Bronchial epithelial cell (primary cell): ENCODE data around the gene RFTN1. TPM values are rescaled to one million over a fixed set of nuclear protein-coding genes. Genes with fewer than 3 reads are reported as not detected.

ENCODE experiments used
- DNase-seq: peaks from one replicate; pipeline ENCODE4 v3.0.0-alpha.2; 2010; ENCODE audit warnings: low read depth
- FAIRE-seq: peaks from 2 replicates; lab custom pipeline; 2011; peaks lifted over from hg19 to GRCh38; lab: Jason Lieb, UNC
- H3K27me3 ChIP-seq: 2 replicates; pipeline ENCODE4 v1.5.1; 2011; ENCODE audit warnings: low read length; ENCODE audit not compliant: control insufficient read depth, insufficient read depth
- H3K36me3 ChIP-seq: 2 replicates; pipeline ENCODE4 v1.5.1; 2011; ENCODE audit warnings: low read length; ENCODE audit not compliant: control insufficient read depth, insufficient read depth
- H3K4me3 ChIP-seq: 2 replicates; pipeline ENCODE4 v1.5.1; 2011; ENCODE audit warnings: mild to moderate bottlenecking, low read depth, low read length, control low read depth
- CTCF ChIP-seq: IDR thresholded peaks from 2 replicates; pipeline ENCODE4 v1.5.1; 2011; ENCODE audit warnings: mild to moderate bottlenecking, moderate library complexity, low read length, control low read depth, inconsistent platforms; ENCODE audit not compliant: insufficient read depth, severe bottlenecking
- total RNA-seq: library from RNA; depleted of rRNA; stranded (reverse); fragments of >200 nt; gene quantifications from 2 replicates; pipeline ENCODE4 v1.2.1, GENCODE V29; 2014

Gene RFTN1
- total RNA-seq, 1 donor from 2014 or later = 9.2 TPM

DNA sequence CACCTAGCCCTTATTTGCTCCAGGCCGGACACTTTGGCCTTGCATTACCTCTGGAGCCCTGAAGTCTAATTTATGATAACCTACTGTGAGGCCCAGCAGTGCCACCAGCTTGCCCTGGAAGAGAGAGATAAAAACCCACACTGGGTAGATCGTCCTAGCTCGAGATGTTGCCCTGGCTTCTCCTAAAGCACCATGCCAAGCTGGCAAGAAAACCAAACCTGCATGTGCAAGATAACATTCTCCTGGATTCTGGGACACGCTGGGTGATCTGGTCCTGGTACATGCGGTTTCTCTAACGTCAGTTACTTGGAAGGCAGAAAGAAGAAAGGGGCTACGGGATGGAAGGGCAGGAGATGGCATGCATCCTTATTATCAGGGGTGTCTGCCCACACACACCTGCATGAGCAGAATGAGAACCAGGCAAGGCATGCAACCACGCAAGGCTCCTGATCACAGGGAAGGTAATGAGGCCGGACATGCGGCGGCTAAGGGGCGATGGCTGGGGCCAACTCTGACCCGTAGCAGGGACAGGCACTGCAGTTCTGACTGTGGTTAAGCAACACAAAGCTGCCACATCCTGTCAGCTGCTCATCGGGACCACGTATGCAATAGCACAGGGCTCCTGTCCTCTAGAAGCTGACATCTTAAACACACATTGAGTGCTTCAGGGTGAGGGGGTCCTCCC is 175.5 kb downstream of the RFTN1 start:
- no peak for DNase-seq
- no peaks in the 10 kb centered on the region for H3K36me3 ChIP-seq
- H3K27me3 ChIP-seq = no peaks in the 10 kb centered on the region
- no peak overlapping the region for H3K4me3 ChIP-seq
- TF ChIP-seq CTCF = no peak
- FAIRE-seq = no peak

GRCh38 chr3:16336825-16337224 is 176.7 kb downstream of the RFTN1 start:
- no peaks in the 10 kb centered on the region for H3K36me3 ChIP-seq
- no peak overlapping the region for H3K4me3 ChIP-seq
- H3K27me3 ChIP-seq = no peaks in the 10 kb centered on the region
- TF ChIP-seq CTCF = no peak
- DNase-seq = no peak
- no peak for FAIRE-seq

- no peaks in the 10 kb centered on the region for H3K27me3 ChIP-seq
- no peak for TF ChIP-seq CTCF
- no peak for FAIRE-seq
- no peaks in the 10 kb centered on the region for H3K36me3 ChIP-seq
- H3K4me3 ChIP-seq = no peak overlapping the region
- no peak for DNase-seq
These were observed 177.5 kb downstream of the RFTN1 start for GRCh38 chr3:16335772-16336645.

DNA sequence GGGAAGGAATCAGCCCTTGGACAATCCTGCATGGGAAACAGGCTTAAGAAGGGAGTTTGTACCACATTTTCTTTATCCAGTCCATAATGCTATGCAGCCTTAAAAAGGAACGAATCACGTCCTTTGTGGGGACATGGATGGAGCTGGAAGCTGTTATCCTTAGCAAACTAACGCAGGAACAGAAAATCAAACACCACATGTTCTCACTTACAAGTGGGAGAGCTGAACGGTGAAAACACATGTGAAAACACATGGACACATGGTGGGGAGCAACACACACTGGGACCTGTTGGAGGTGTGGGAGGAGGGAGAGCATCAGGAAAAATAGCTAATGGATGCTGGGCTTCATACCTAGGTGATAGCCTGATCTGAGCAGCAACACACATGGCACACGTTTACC is 178.2 kb downstream of the RFTN1 start:
- TF ChIP-seq CTCF = no peak
- no peak for DNase-seq
- Histone ChIP-seq H3K4me3 (no peak overlapping the region), H3K36me3 (no peaks in the 10 kb centered on the region), H3K27me3 (no peaks in the 10 kb centered on the region)
- FAIRE-seq = no peak

DNA sequence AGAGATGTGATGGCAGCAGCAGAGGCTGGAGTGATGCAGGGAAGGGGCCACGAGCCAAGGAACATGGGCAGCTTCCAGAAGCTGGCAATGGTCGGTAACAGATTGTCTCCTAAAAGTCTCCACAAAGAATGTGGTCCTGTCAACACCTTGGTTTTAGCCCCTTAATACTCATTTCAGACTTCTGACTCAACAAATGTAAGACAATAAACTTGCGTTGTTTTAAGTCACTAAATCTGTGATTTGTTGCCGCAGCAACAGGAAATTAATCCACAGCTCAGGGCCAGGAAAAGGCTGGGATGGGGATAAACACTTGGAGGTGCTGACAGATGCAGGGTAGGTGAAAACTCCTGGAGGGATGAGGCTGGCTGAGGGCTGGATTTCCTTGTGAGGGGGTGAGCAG is 178.6 kb downstream of the RFTN1 start:
- FAIRE-seq = no peak
- no peak for DNase-seq
- Histone ChIP-seq H3K36me3 (no peaks in the 10 kb centered on the region), H3K4me3 (no peak overlapping the region), H3K27me3 (no peaks in the 10 kb centered on the region)
- no peak for TF ChIP-seq CTCF
